GM21515 (cell line): ENCODE results near the gene COQ9.

Experiments used
- ATAC-seq: cut with Tn5 transposase; IDR thresholded peaks from one replicate; pipeline ENCODE4 v1.9.1; 2021; ENCODE audit not compliant: unreplicated experiment

Gene COQ9

GRCh38 chr16:57509231-57509923 lies 62.1 kb downstream of the COQ9 start:
- no peak for ATAC-seq

- ATAC-seq, result no peak
These were observed 63.0 kb downstream of the COQ9 start for GRCh38 chr16:57510016-57510871.
